Muscle layer of colon (tissue), 2 donors: ENCODE measurements around the gene AP4E1.

Source experiments
- H3K27ac ChIP-seq: one replicate; pipeline ENCODE4 v1.7.0; 2013; ENCODE audit warnings: low read depth, mild to moderate bottlenecking, low read length, moderate library complexity
- H3K27me3 ChIP-seq, 2 donors: one replicate each; pipeline ENCODE4 v1.7.0; 2013; ENCODE audit warnings: low read length in 2 of 2, mild to moderate bottlenecking in 2 of 2; ENCODE audit not compliant: insufficient read depth in 2 of 2, control insufficient read depth in 1 of 2
- H3K36me3 ChIP-seq: one replicate; pipeline ENCODE4 v1.7.0; 2013; ENCODE audit warnings: mild to moderate bottlenecking, low read length; ENCODE audit not compliant: insufficient read depth
- H3K4me1 ChIP-seq: one replicate; pipeline ENCODE4 v1.7.0; 2013; ENCODE audit warnings: mild to moderate bottlenecking, low read length; ENCODE audit not compliant: insufficient read depth
- H3K4me3 ChIP-seq, 2 donors: one replicate each; pipeline ENCODE4 v1.7.0; 2013; ENCODE audit warnings: low read length in 2 of 2, low read depth in 1 of 2, mild to moderate bottlenecking in 1 of 2, moderate library complexity in 1 of 2
- H3K9ac ChIP-seq: one replicate; pipeline ENCODE4 v1.7.0; 2013; ENCODE audit warnings: low read length
- H3K9me3 ChIP-seq: one replicate; pipeline ENCODE4 v1.7.0; 2013; ENCODE audit warnings: mild to moderate bottlenecking, low read length
- donor health status: abdominal sarcoma.
- donor health status: Adenocarcinoma of cecum.

The AP4E1 gene

DNA sequence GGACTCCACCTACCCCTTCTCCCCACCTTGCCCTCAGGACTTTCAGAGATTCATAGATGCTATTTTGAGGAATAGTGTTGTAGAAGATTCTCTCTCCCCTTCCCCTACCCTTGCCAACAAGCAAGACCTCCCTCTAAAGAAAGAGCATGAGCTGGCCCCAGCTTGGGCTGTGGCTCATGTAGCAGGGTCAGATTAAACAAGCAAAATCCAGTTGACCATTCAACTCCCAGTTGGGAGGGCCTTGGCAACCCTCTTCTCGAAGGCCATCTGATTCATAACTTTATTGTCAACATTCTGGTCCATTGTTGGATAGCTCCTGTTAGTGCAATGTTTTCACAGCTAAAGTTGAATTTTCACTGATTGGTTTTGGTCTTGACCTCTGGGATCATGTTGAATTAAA lies 145.1 kb downstream of the AP4E1 start:
- H3K4me3 ChIP-seq = no peak overlapping the region
- no peak overlapping the region for H3K27ac ChIP-seq
- no peak overlapping the region for H3K9ac ChIP-seq
- no peaks in the 10 kb centered on the region for H3K9me3 ChIP-seq
- H3K27me3 ChIP-seq = no peaks in the 10 kb centered on the region
- no peaks in the 10 kb centered on the region for H3K36me3 ChIP-seq
- peaks cover 13% of the 10 kb centered on the region for H3K4me1 ChIP-seq

GRCh38 chr15:51054535-51054934 lies 146.1 kb downstream of the AP4E1 start:
- Histone ChIP-seq H3K9me3 (no peaks in the 10 kb centered on the region), H3K27me3 (no peaks in the 10 kb centered on the region), H3K4me1 (peaks cover 13% of the 10 kb centered on the region), H3K4me3 (no peak overlapping the region), H3K36me3 (no peaks in the 10 kb centered on the region), H3K27ac (no peak overlapping the region), H3K9ac (no peak overlapping the region)
